Measurements from ENCODE around the gene SEMA6C. TPM values are rescaled to one million over a fixed set of nuclear protein-coding genes. Genes with fewer than 3 reads are reported as not detected.

Gene SEMA6C
- total and polyA plus RNA-seq, 2 of the 8 experiments (the other 6 are each of a cell fraction or from before 2014, with no cell fraction given), result 12.2 to 15.7 TPM

- FAIRE-seq (no peak), DNase-seq (ENCODE audit: low read depth in 1 of 2, low spot score in 2 of 2) (no peak)
- Histone ChIP-seq H2AK5ac (ENCODE audit: low read depth, low read length) (no peak overlapping the region), H3K27me3 (replicated peaks in 1 of 4; ENCODE audit: control insufficient read depth in 3 of 4, extremely low read depth in 1 of 4, insufficient read depth in 3 of 4, low read length in 3 of 4) (no peaks in the 10 kb centered on the region), H3K56ac (replicated peaks; ENCODE audit: insufficient read length, low read depth, low read length) (no peak overlapping the region), H2AFZ (ENCODE audit: low read length) (no peak overlapping the region), H3K4me3 (ENCODE audit: extremely low read depth in 1 of 4, insufficient read depth in 2 of 4, low read depth in 3 of 4, low read length in 4 of 4) (no peak overlapping the region), H3K4me2 (ENCODE audit: insufficient read depth in 1 of 2, low read depth in 2 of 2, low read length in 2 of 2) (no peak overlapping the region), H2BK20ac (ENCODE audit: low read length) (no peak overlapping the region), H3K36me3 (ENCODE audit: control insufficient read depth in 2 of 4, insufficient read depth in 4 of 4, low read length in 3 of 4) (no peaks in the 10 kb centered on the region), H3K23me2 (ENCODE audit: low read depth, low read length) (peaks cover 5% of the 10 kb centered on the region; the same call in 1 of the 2 replicates), H3K4ac (replicated peaks; ENCODE audit: insufficient read length, low read depth, low read length) (no peak overlapping the region), H3K27ac (ENCODE audit: low read depth, low read length) (no peak overlapping the region), H3K18ac (ENCODE audit: extremely low read depth, low read length) (no peak overlapping the region), H3K14ac (ENCODE audit: insufficient read length) (no peak overlapping the region), H3K23ac (ENCODE audit: insufficient read length) (no peak overlapping the region), H2BK120ac (replicated peaks; ENCODE audit: low read depth, low read length) (no peak overlapping the region), H3K79me2 (ENCODE audit: control insufficient read depth in 1 of 2, insufficient read depth in 2 of 2, low read length in 2 of 2) (peaks cover 7 to 14% of the 10 kb centered on the region in 2 experiments; a peak in 3 of 4 replicates), H4K5ac (ENCODE audit: insufficient read length, low read depth, low read length) (no peak overlapping the region), H2BK15ac (ENCODE audit: low read length) (no peak overlapping the region), H4K20me1 (replicated peaks in 1 of 2; ENCODE audit: control insufficient read depth in 1 of 2, insufficient read depth in 2 of 2, low read length in 2 of 2) (no peaks in the 10 kb centered on the region), H3K79me1 (ENCODE audit: low read depth, low read length) (peaks cover 3% of the 10 kb centered on the region; the same call in 1 of the 2 replicates), H3K4me1 (replicated peaks in 1 of 4; ENCODE audit: control insufficient read depth in 3 of 4, insufficient read depth in 4 of 4, low read length in 3 of 4) (peaks cover 0 to 4% (median 2%) of the 10 kb centered on the region in 4 experiments; a peak in 3 of 7 replicates), H2BK5ac (ENCODE audit: low read depth, low read length) (no peak overlapping the region), H4K8ac (ENCODE audit: extremely low read depth, insufficient read depth, low read length) (no peak overlapping the region), H3K9ac (replicated peaks in 1 of 4; ENCODE audit: extremely low read depth in 1 of 4, low read depth in 3 of 4, low read length in 3 of 4) (no peak overlapping the region), H2BK12ac (ENCODE audit: low read depth, low read length) (no peak overlapping the region), H3K9me3 (ENCODE audit: insufficient read depth in 2 of 2, low read depth in 1 of 2, low read length in 1 of 2) (no peaks in the 10 kb centered on the region), H4K91ac (replicated peaks; ENCODE audit: insufficient read length, low read length) (no peak overlapping the region)
- POLR2A ChIA-PET (ENCODE audit: partially characterized antibody), result no interaction called here
- CTCF ChIA-PET (ENCODE audit: partially characterized antibody), result interaction anchor here (0.6 to 1.2 kb wide), 2 partner anchors 59 to 728 kb away, joined by 3 to 4 read pairs; no protein-coding TSS in a partner anchor
- WGBS, 2 experiments (ENCODE audit: extremely low coverage in 1 of 2, insufficient coverage in 1 of 2, insufficient read length in 1 of 2, insufficient replicate concordance in 2 of 2, low coverage in 1 of 2, low lambda C conversion rate in 2 of 2, missing lambda C conversion rate in 1 of 2), result 94% methylated on average over 6 of the region's 6 CpGs; no CpG with 5 or more reads in 1 of the 2 experiments
- TF ChIP-seq JUND (IDR thresholded peaks at IDR 0.05; ENCODE audit: low read length) (no peak), POLR2AphosphoS5 (IDR thresholded peaks at IDR 0.05; ENCODE audit: low read depth, low read length) (no peak), ATF3 (IDR thresholded peaks at IDR 0.05; ENCODE audit: insufficient read depth, low read depth, low read length) (no peak), MAFK (IDR thresholded peaks at IDR 0.05; ENCODE audit: low read depth, low read length) (no peak), BCL11A (IDR thresholded peaks at IDR 0.05; ENCODE audit: low read depth in 2 of 2, low read length in 2 of 2) (no peak), SUZ12 (IDR thresholded peaks at IDR 0.05; ENCODE audit: low read length) (no peak), RAD21 (IDR thresholded peaks at IDR 0.05 in 1 of 2, conservative IDR thresholded peaks at IDR 0.05 in 1 of 2; ENCODE audit: low read depth in 2 of 2, low read length in 2 of 2) (no peak), SIN3A (conservative IDR thresholded peaks at IDR 0.05 in 1 of 2, IDR thresholded peaks at IDR 0.05 in 1 of 2; ENCODE audit: low read depth in 1 of 2, low read length in 2 of 2) (no peak), SIX5 (IDR thresholded peaks at IDR 0.05; ENCODE audit: low read depth, low read length) (no peak), EP300 (IDR thresholded peaks at IDR 0.05; ENCODE audit: borderline replicate concordance in 1 of 2, low read depth in 2 of 2, low read length in 2 of 2) (no peak), USF2 (IDR thresholded peaks at IDR 0.05; ENCODE audit: low read length) (no peak), KDM4A (IDR thresholded peaks at IDR 0.05; ENCODE audit: low read depth, low read length, severe bottlenecking) (no peak)
These were observed 46.9 kb upstream of the SEMA6C start for GRCh38 chr1:151193304-151193703.
